ENCODE results near the gene SOST.

DNA sequence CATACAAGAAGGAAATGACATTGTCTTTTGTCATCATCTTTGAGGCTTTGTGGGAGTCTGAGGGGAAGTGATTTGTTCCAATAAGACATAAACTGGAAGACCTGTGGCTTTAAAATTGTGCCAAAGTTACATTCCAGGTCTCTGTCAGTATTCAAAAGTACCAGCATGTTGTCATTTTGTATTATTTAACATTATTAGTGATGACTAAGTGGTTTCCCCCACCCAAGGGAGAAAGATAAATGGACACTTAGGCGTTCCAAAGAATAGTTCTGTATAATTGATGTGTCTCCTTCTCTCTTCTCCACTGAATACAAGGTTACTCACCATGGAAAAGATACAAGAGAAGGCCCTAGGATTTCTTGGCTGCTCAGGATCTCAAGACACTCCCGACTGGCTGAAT is 25.5 kb upstream of the SOST start:
- TF ChIP-seq CTCF (IDR thresholded peaks at IDR 0.05) = no peak
- no peak for TF ChIP-seq POLR2AphosphoS5 (IDR thresholded peaks at IDR 0.05; ENCODE audit: insufficient read depth in 1 of 2, low read depth in 1 of 2)
- no peak for TF ChIP-seq POLR2A (IDR thresholded peaks at IDR 0.05)
